ENCODE data around the gene SERPINA5. TPM values are rescaled to one million over a fixed set of nuclear protein-coding genes. Genes with fewer than 3 reads are reported as not detected.

Gene SERPINA5
- total RNA-seq, 2 donors from 2014 or later = 3.3 to 7.7 TPM

- peaks cover 14% of the 10 kb centered on the region for H3K36me3 ChIP-seq
- no peak for DNase-seq (ENCODE audit: low spot score)
- no peak overlapping the region for H3K4me3 ChIP-seq
- H3K4me1 ChIP-seq = peaks cover 0 to 4% of the 10 kb centered on the region in 2 donors
- no peak for TF ChIP-seq CTCF (IDR thresholded peaks at IDR 0.05)
- peaks cover 0 to 24% of the 10 kb centered on the region in 2 donors for H3K9me3 ChIP-seq
- no peak overlapping the region for H3K27ac ChIP-seq
- no peaks in the 10 kb centered on the region for H3K27me3 ChIP-seq
These were observed 34.8 kb downstream of the SERPINA5 start for GRCh38 chr14:94615823-94616570.

GRCh38 chr14:94617366-94617941 is 36.2 kb downstream of the SERPINA5 start:
- H3K27me3 ChIP-seq = no peaks in the 10 kb centered on the region
- no peak overlapping the region for H3K4me3 ChIP-seq
- TF ChIP-seq CTCF (IDR thresholded peaks at IDR 0.05) = no peak
- H3K27ac ChIP-seq = no peak overlapping the region
- no peaks in the 10 kb centered on the region for H3K4me1 ChIP-seq
- H3K9me3 ChIP-seq = peaks cover 0 to 24% of the 10 kb centered on the region in 2 donors
- peaks cover 14% of the 10 kb centered on the region for H3K36me3 ChIP-seq
- DNase-seq (ENCODE audit: low spot score) = no peak

GRCh38 chr14:94617988-94618822 is 37.0 kb downstream of the SERPINA5 start:
- no peak for DNase-seq (ENCODE audit: low spot score)
- Histone ChIP-seq H3K27me3 (no peaks in the 10 kb centered on the region), H3K4me1 (no peaks in the 10 kb centered on the region), H3K27ac (no peak overlapping the region), H3K36me3 (peaks cover 14% of the 10 kb centered on the region), H3K9me3 (peaks cover 0 to 24% of the 10 kb centered on the region in 2 donors), H3K4me3 (no peak overlapping the region)
- TF ChIP-seq CTCF (IDR thresholded peaks at IDR 0.05) = no peak

GRCh38 chr14:94619297-94619696 is 38.1 kb downstream of the SERPINA5 start:
- Histone ChIP-seq H3K27ac (no peak overlapping the region), H3K36me3 (peaks cover 14% of the 10 kb centered on the region), H3K4me1 (no peaks in the 10 kb centered on the region), H3K27me3 (no peaks in the 10 kb centered on the region), H3K9me3 (peaks cover 0 to 24% of the 10 kb centered on the region in 2 donors), H3K4me3 (no peak overlapping the region)
- no peak for DNase-seq (ENCODE audit: low spot score)
- TF ChIP-seq CTCF (IDR thresholded peaks at IDR 0.05) = no peak

- DNase-seq (ENCODE audit: low spot score) = no peak
- Histone ChIP-seq H3K4me1 (no peaks in the 10 kb centered on the region), H3K4me3 (no peak overlapping the region)
These were observed 39.4 kb downstream of the SERPINA5 start for GRCh38 chr14:94620597-94620996.

More at GRCh38 chr14:94620597-94620996, 39.4 kb downstream of the SERPINA5 start:
- H3K9me3 ChIP-seq = peaks cover 0 to 24% of the 10 kb centered on the region in 2 donors
- H3K36me3 ChIP-seq = peaks cover 14% of the 10 kb centered on the region
- no peak overlapping the region for H3K27ac ChIP-seq
- no peaks in the 10 kb centered on the region for H3K27me3 ChIP-seq
- TF ChIP-seq CTCF (IDR thresholded peaks at IDR 0.05) = no peak
